Astrocyte (in vitro differentiated cells and primary cell): ENCODE results near the gene VPS72. TPM values are rescaled to one million over a fixed set of nuclear protein-coding genes. Genes with fewer than 3 reads are reported as not detected.
"Not testable (repeated sequence)": the region's sequence is repeated elsewhere in the genome, so short reads cannot be mapped to it uniquely, and the experiment has no call there.

ENCODE experiments used
- DNase-seq: peaks from one replicate; pipeline ENCODE4 v3.0.0-alpha.2; 2010; ENCODE audit warnings: low read depth
- FAIRE-seq: peaks from 2 replicates; lab custom pipeline; 2011; peaks lifted over from hg19 to GRCh38; lab: Jason Lieb, UNC
- H2AFZ ChIP-seq: 2 replicates; pipeline ENCODE4 v1.6.0; 2012; ENCODE audit warnings: low read depth, low read length, inconsistent platforms
- H3K27ac ChIP-seq: 2 replicates; pipeline ENCODE4 v1.5.1; 2011; ENCODE audit warnings: low read depth, low read length, inconsistent platforms
- H3K27me3 ChIP-seq: 2 replicates; pipeline ENCODE4 v1.6.0; 2011; ENCODE audit warnings: low read length, inconsistent platforms; ENCODE audit not compliant: insufficient read depth
- H3K36me3 ChIP-seq: 2 replicates; pipeline ENCODE4 v1.5.1; 2011; ENCODE audit warnings: low read length, inconsistent platforms; ENCODE audit not compliant: insufficient read depth
- H3K4me1 ChIP-seq: 2 replicates; pipeline ENCODE4 v1.5.1; 2011; ENCODE audit warnings: low read length, inconsistent platforms; ENCODE audit not compliant: insufficient read depth
- H3K4me2 ChIP-seq: 2 replicates; pipeline ENCODE4 v1.6.0; 2012; ENCODE audit warnings: low read length, inconsistent platforms
- H3K4me3 ChIP-seq: 2 replicates; pipeline ENCODE4 v1.5.1; 2011; ENCODE audit warnings: low read depth, mild to moderate bottlenecking, low read length, inconsistent platforms; ENCODE audit not compliant: insufficient read depth
- H3K79me2 ChIP-seq: 2 replicates; pipeline ENCODE4 v1.6.0; 2012; ENCODE audit warnings: mild to moderate bottlenecking, low read length, inconsistent platforms; ENCODE audit not compliant: insufficient read depth
- H3K9ac ChIP-seq: 2 replicates; pipeline ENCODE4 v1.6.0; 2012; ENCODE audit warnings: mild to moderate bottlenecking, low read length, inconsistent platforms
- H3K9me3 ChIP-seq: 2 replicates; pipeline ENCODE4 v1.5.1; 2012; ENCODE audit warnings: low read depth, mild to moderate bottlenecking, low read length, inconsistent platforms; ENCODE audit not compliant: insufficient read depth
- H4K20me1 ChIP-seq: 2 replicates; pipeline ENCODE4 v1.6.0; 2012; ENCODE audit warnings: low read length, inconsistent platforms; ENCODE audit not compliant: insufficient read depth
- H3K27ac Mint-ChIP-seq: one replicate; pipeline ENCODE4 v1.8.0; 2021; ENCODE audit warnings: mild to moderate bottlenecking, mixed read lengths; ENCODE audit not compliant: unreplicated experiment
- H3K27me3 Mint-ChIP-seq: one replicate; pipeline ENCODE4 v1.8.0; 2021; ENCODE audit warnings: low read depth, mixed read lengths; ENCODE audit not compliant: unreplicated experiment
- H3K36me3 Mint-ChIP-seq: one replicate; pipeline ENCODE4 v1.8.0; 2021; ENCODE audit warnings: low read depth, mixed read lengths; ENCODE audit not compliant: unreplicated experiment
- H3K4me1 Mint-ChIP-seq: one replicate; pipeline ENCODE4 v1.8.0; 2021; ENCODE audit warnings: low read depth, mixed read lengths; ENCODE audit not compliant: unreplicated experiment
- H3K4me3 Mint-ChIP-seq: one replicate; pipeline ENCODE4 v1.8.0; 2021; ENCODE audit warnings: mild to moderate bottlenecking, moderate library complexity, mixed read lengths; ENCODE audit not compliant: unreplicated experiment
- H3K9me3 Mint-ChIP-seq: one replicate; pipeline ENCODE4 v1.8.0; 2021; ENCODE audit warnings: mild to moderate bottlenecking, mixed read lengths; ENCODE audit not compliant: unreplicated experiment
- EZH2 ChIP-seq: IDR thresholded peaks from 2 replicates; pipeline ENCODE4 v1.6.1; 2012; ENCODE audit warnings: mild to moderate bottlenecking, low read length, inconsistent platforms; ENCODE audit not compliant: insufficient read depth
- total RNA-seq: library from RNA; stranded (reverse); gene quantifications from 2 replicates; pipeline ENCODE4 v1.2.1, GENCODE V29; 2021
- TF ChIP-seq, protein P1 (sequence below): IDR thresholded peaks from 2 replicates; pipeline ENCODE4 v1.5.1; 2011; ENCODE audit warnings: low read depth, mild to moderate bottlenecking, inconsistent platforms, low read length, moderate library complexity; ENCODE audit not compliant: insufficient read depth

VPS72 gene
- total RNA-seq, 1 donor from 2014 or later, result 59.0 TPM

DNA sequence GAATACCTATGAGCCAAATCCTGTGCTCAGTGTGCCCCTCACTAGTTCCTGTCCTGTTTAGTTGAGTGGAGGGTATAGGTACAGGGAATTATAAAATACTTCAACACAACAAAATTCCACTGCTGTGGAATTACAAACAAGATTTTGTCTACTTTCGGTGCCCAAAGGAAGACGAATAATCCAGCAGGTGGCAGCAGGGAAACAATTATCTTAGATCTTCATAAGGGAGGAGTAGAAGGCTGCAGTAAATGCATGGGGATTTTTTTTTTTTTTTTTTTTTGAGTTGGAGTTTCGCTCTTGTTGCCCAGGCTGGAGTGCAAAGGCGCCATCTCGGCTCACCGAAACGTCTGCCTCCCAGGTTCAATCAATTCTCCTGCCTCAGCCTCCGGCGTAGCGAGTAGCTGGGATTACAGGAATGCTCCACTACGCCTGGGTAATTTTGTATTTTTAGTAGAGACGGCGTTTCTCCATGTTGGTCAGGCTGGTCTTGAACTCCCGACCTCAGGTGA is 6.3 kb upstream of the VPS72 start:
- Histone ChIP-seq H3K9ac (peak overlapping the region; percentile 49), H3K79me2 (peaks cover 27% of the 10 kb centered on the region), H3K4me2 (peak overlapping the region; percentile 28), H4K20me1 (peaks cover 17% of the 10 kb centered on the region), H3K27ac (peak overlapping the region; percentile 66), H2AFZ (no peak overlapping the region), H3K4me3 (peak overlapping the region; percentile 1), H3K9me3 (no peaks in the 10 kb centered on the region), H3K27me3 (no peaks in the 10 kb centered on the region), H3K4me1 (peaks cover 15% of the 10 kb centered on the region), H3K36me3 (no peaks in the 10 kb centered on the region)
- Mint-ChIP-seq H3K4me1 (peaks cover 9% of the 10 kb centered on the region), H3K36me3 (no peaks in the 10 kb centered on the region), H3K9me3 (no peaks in the 10 kb centered on the region), H3K27ac (peak overlapping the region; percentile 91), H3K27me3 (no peaks in the 10 kb centered on the region), H3K4me3 (no peak overlapping the region)
- TF ChIP-seq EZH2, result no peak
- TF ChIP-seq, protein P1, sequence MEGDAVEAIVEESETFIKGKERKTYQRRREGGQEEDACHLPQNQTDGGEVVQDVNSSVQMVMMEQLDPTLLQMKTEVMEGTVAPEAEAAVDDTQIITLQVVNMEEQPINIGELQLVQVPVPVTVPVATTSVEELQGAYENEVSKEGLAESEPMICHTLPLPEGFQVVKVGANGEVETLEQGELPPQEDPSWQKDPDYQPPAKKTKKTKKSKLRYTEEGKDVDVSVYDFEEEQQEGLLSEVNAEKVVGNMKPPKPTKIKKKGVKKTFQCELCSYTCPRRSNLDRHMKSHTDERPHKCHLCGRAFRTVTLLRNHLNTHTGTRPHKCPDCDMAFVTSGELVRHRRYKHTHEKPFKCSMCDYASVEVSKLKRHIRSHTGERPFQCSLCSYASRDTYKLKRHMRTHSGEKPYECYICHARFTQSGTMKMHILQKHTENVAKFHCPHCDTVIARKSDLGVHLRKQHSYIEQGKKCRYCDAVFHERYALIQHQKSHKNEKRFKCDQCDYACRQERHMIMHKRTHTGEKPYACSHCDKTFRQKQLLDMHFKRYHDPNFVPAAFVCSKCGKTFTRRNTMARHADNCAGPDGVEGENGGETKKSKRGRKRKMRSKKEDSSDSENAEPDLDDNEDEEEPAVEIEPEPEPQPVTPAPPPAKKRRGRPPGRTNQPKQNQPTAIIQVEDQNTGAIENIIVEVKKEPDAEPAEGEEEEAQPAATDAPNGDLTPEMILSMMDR, result peak; percentile 61
- DNase-seq (peak; percentile 75), FAIRE-seq (no peak)

DNA sequence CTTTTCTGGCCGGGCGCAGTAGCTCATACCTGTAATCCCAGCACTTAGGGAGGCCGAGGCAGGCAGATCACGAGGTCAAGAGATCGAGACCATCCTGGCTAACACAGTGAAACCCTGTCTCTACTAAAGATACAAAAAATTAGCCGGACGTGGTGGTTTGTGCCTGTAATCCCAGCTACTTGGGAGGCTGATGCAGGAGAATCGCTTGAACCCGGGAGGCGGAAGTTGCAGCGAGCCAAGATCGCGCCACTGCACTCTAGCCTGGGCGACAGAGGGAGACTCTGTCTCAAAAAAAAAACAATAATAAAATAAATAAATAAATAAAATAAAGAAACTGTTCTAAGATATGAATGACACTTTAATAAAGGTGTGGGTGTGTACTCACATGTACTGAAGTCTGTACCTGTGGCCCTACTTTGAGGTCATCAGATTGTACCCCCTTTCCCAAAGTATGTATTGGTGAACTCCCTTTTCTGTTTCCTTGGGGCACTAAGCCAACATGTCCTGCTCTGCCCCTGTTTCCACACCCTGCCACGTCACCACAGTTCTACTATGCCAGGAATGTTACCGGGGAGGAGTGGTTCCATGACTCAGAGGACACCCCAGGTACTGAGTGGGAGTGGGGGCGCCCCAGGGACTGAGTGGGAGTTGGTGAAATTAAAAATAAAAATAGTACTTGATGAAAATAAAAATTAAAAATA is 5.0 kb upstream of the VPS72 start:
- not testable (repeated sequence) for H3K36me3 Mint-ChIP-seq, H3K27me3 Mint-ChIP-seq, H3K9me3 Mint-ChIP-seq, H3K9me3 ChIP-seq, H3K36me3 ChIP-seq, H4K20me1 ChIP-seq, FAIRE-seq, H3K4me3 ChIP-seq, H3K4me3 Mint-ChIP-seq, H3K4me1 Mint-ChIP-seq, H3K27me3 ChIP-seq
- H3K27ac ChIP-seq, result peak overlapping the region; percentile 83
- H3K4me2 ChIP-seq, result peak overlapping the region; percentile 58
- peaks cover 16% of the 10 kb centered on the region for H3K79me2 ChIP-seq
- peaks cover 10% of the 10 kb centered on the region for H3K4me1 ChIP-seq
- peak overlapping the region; percentile 96 for H3K27ac Mint-ChIP-seq
- peak; percentile 78 for DNase-seq
- H2AFZ ChIP-seq, result peak overlapping the region; percentile 70
- peak overlapping the region; percentile 49 for H3K9ac ChIP-seq

DNA sequence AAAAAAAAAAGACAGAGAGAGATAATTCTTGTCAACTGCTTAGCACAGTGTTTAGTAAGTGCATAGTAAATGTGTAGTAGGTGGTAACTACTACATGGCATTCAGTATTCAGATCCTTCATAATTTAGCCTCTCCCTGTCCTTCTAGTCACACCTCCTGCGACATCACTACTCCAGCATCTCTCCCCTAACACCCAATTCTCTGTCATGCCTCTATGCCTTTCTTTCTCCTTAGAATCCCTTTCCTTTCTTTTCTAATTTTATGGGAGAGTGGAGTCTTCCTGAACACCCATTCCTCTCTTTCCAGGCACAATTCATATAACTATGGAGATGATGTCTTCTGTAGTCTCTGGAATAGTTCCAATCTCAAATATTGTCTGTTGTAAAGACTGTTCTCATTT is 3.9 kb upstream of the VPS72 start:
- H3K9ac ChIP-seq, result no peak overlapping the region
- no peaks in the 10 kb centered on the region for H3K9me3 ChIP-seq
- peaks cover 3% of the 10 kb centered on the region for H4K20me1 ChIP-seq
- peaks cover 15% of the 10 kb centered on the region for H3K79me2 ChIP-seq
- no peak overlapping the region for H3K4me2 ChIP-seq
- DNase-seq (no peak), FAIRE-seq (no peak)
- Mint-ChIP-seq H3K4me1 (peaks cover 8% of the 10 kb centered on the region), H3K36me3 (no peaks in the 10 kb centered on the region), H3K4me3 (no peak overlapping the region), H3K27me3 (no peaks in the 10 kb centered on the region), H3K27ac (no peak overlapping the region), H3K9me3 (no peaks in the 10 kb centered on the region)
- TF ChIP-seq, protein P1, result no peak
- TF ChIP-seq EZH2, result no peak
- H3K27me3 ChIP-seq, result no peaks in the 10 kb centered on the region
- H3K4me1 ChIP-seq, result peaks cover 15% of the 10 kb centered on the region
- no peak overlapping the region for H3K4me3 ChIP-seq
- no peak overlapping the region for H2AFZ ChIP-seq
- no peak overlapping the region for H3K27ac ChIP-seq
- H3K36me3 ChIP-seq, result no peaks in the 10 kb centered on the region
